Activated CD4-positive, CD25-positive, alpha-beta regulatory T cell treated with anti-CD3 and anti-CD28 coated beads, Interleukin-2, amount 50 U/mL, for 72 hours (primary cell): ENCODE results near the gene EMC8.
A peak's percentile ranks its signal among the peaks of the same experiment; 100 is the strongest.
"Not testable (repeated sequence)": the region's sequence is repeated elsewhere in the genome, so short reads cannot be mapped to it uniquely, and the experiment has no call there.

ENCODE experiments used
- DNase-seq: peaks from one replicate; pipeline ENCODE4 v3.0.0; 2021

Gene EMC8

GRCh38 chr16:85834741-85835140 is 35.4 kb upstream of the EMC8 start:
- no peak for DNase-seq

- no peak for DNase-seq
These were observed 34.0 kb upstream of the EMC8 start for GRCh38 chr16:85833219-85833920.

- DNase-seq = no peak
These were observed 33.4 kb upstream of the EMC8 start for GRCh38 chr16:85832570-85833218.

- no peak for DNase-seq
These were observed 31.5 kb upstream of the EMC8 start for GRCh38 chr16:85830821-85831220.

GRCh38 chr16:85829751-85830445 is 30.6 kb upstream of the EMC8 start:
- DNase-seq = no peak

- no peak for DNase-seq
These were observed 29.9 kb upstream of the EMC8 start for GRCh38 chr16:85829171-85829719.

GRCh38 chr16:85828166-85828565 is 28.8 kb upstream of the EMC8 start:
- DNase-seq = no peak

- DNase-seq = no peak
These were observed 27.4 kb upstream of the EMC8 start for GRCh38 chr16:85826686-85827247.

GRCh38 chr16:85825326-85825725 is 26.0 kb upstream of the EMC8 start:
- no peak for DNase-seq

- DNase-seq = no peak
These were observed 25.1 kb upstream of the EMC8 start for GRCh38 chr16:85824161-85825135.

GRCh38 chr16:85823328-85823920 is 24.1 kb upstream of the EMC8 start:
- DNase-seq = no peak

- DNase-seq = no peak
These were observed 22.8 kb upstream of the EMC8 start for GRCh38 chr16:85822145-85822544.

- DNase-seq = peak; percentile 86
These were observed 22.2 kb upstream of the EMC8 start for GRCh38 chr16:85821390-85822135.

GRCh38 chr16:85820604-85821372 is 21.4 kb upstream of the EMC8 start:
- no peak for DNase-seq

- DNase-seq = no peak
These were observed 20.4 kb upstream of the EMC8 start for GRCh38 chr16:85819771-85820170.

- peak; percentile 86 for DNase-seq
These were observed 19.9 kb upstream of the EMC8 start for GRCh38 chr16:85819245-85819644.

- DNase-seq = not testable (repeated sequence)
These were observed 17.9 kb upstream of the EMC8 start for GRCh38 chr16:85817195-85817594.

GRCh38 chr16:85816159-85816558 is 16.8 kb upstream of the EMC8 start:
- no peak for DNase-seq

- no peak for DNase-seq
These were observed 13.7 kb upstream of the EMC8 start for GRCh38 chr16:85812811-85813700.
